DOHH2 (cell line): Measurements from ENCODE around the gene AXIN2.

Experiments used
- EZH2phosphoT487 ChIP-seq: fragments of 200-600 bp; sonication (generic); IDR thresholded peaks from 2 replicates; pipeline ENCODE4 v1.6.1; 2017; ENCODE audit warnings: borderline replicate concordance, mild to moderate bottlenecking, antibody characterized with exemption, low read length, moderate library complexity, mixed read lengths
- TF ChIP-seq, protein P1 (sequence below): fragments of 200-600 bp; sonication (generic); IDR thresholded peaks from one replicate; pipeline ENCODE4 v1.5.1; 2014; ENCODE audit warnings: antibody characterized with exemption, mild to moderate bottlenecking, low read depth, low read length; ENCODE audit not compliant: poor library complexity, severe bottlenecking

DNA sequence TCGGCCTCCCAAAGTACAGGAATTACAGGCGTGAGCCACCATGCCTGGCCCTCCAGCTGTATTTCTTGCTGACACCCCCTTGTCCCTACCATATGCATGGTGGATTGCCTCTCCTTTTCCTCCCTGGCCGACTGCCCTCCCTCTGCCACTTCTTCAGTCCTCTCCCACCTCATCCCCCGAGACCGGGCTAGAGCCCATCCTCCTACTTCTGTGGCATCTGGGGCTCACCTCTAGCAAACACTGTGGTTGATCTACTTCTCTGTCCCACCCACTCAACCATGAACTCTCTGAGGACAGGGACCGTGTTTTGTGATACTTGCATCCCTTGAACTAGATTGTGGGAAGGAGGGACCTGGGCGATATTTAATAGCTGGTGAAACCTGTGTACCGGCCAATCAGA, 7.5 kb upstream of the AXIN2 start:
- TF ChIP-seq, protein P1, sequence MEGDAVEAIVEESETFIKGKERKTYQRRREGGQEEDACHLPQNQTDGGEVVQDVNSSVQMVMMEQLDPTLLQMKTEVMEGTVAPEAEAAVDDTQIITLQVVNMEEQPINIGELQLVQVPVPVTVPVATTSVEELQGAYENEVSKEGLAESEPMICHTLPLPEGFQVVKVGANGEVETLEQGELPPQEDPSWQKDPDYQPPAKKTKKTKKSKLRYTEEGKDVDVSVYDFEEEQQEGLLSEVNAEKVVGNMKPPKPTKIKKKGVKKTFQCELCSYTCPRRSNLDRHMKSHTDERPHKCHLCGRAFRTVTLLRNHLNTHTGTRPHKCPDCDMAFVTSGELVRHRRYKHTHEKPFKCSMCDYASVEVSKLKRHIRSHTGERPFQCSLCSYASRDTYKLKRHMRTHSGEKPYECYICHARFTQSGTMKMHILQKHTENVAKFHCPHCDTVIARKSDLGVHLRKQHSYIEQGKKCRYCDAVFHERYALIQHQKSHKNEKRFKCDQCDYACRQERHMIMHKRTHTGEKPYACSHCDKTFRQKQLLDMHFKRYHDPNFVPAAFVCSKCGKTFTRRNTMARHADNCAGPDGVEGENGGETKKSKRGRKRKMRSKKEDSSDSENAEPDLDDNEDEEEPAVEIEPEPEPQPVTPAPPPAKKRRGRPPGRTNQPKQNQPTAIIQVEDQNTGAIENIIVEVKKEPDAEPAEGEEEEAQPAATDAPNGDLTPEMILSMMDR, result no peak
- no peak for TF ChIP-seq EZH2phosphoT487
